Loucy (cell line): ENCODE measurements around the gene SLCO1B1.

Experiments
- H2AFZ ChIP-seq: fragments of 200-600 bp; sonication (generic); 2 replicates; pipeline ENCODE4 v1.6.0; 2016; ENCODE audit warnings: antibody characterized with exemption, mild to moderate bottlenecking, low read length, moderate library complexity
- H3F3A ChIP-seq: fragments of 200-600 bp; 2 replicates; pipeline ENCODE4 v1.6.0; 2016; ENCODE audit warnings: antibody characterized with exemption, low read depth, mild to moderate bottlenecking
- H3K27me3 ChIP-seq: fragments of 200-600 bp; sonication (generic); 2 replicates; pipeline ENCODE4 v1.6.1; 2014; ENCODE audit warnings: low read length, mild to moderate bottlenecking; ENCODE audit not compliant: insufficient read depth, poor library complexity, severe bottlenecking
- H3K36me3 ChIP-seq: fragments of 200-600 bp; sonication (generic); 2 replicates; pipeline ENCODE4 v1.6.1; 2016; ENCODE audit warnings: low read length; ENCODE audit not compliant: insufficient read depth
- H3K4me1 ChIP-seq: fragments of 200-600 bp; sonication (generic); 2 replicates; pipeline ENCODE4 v1.5.1; 2014; ENCODE audit warnings: low read length, mild to moderate bottlenecking; ENCODE audit not compliant: insufficient read depth, poor library complexity, severe bottlenecking
- H3K4me2 ChIP-seq: fragments of 200-600 bp; sonication (generic); 2 replicates; pipeline ENCODE4 v1.6.0; 2014; ENCODE audit warnings: antibody characterized with exemption, low read length, low read depth, mild to moderate bottlenecking; ENCODE audit not compliant: poor library complexity, severe bottlenecking
- H3K4me3 ChIP-seq: fragments of 200-600 bp; sonication (generic); 2 replicates; pipeline ENCODE4 v1.5.1; 2014; ENCODE audit warnings: low read length, mild to moderate bottlenecking, mixed read lengths; ENCODE audit not compliant: poor library complexity, severe bottlenecking
- H3K79me2 ChIP-seq: fragments of 200-600 bp; sonication (generic); 2 replicates; pipeline ENCODE4 v1.6.1; 2014; ENCODE audit warnings: low read length; ENCODE audit not compliant: insufficient read depth
- H3K9ac ChIP-seq: fragments of 200-600 bp; sonication (generic); 2 replicates; pipeline ENCODE4 v1.6.0; 2014; ENCODE audit warnings: mild to moderate bottlenecking, low read depth, low read length, moderate library complexity; ENCODE audit not compliant: poor library complexity, severe bottlenecking
- H3K9me2 ChIP-seq: fragments of 200-600 bp; sonication (generic); replicated peaks from 2 replicates; pipeline ENCODE4 v1.6.1; 2016; ENCODE audit warnings: low read depth, low read length, mixed read lengths
- H3K9me3 ChIP-seq: fragments of 200-600 bp; sonication (generic); 2 replicates; pipeline ENCODE4 v1.6.1; 2014; ENCODE audit warnings: mild to moderate bottlenecking, antibody characterized with exemption, low read length, low read depth; ENCODE audit not compliant: insufficient read depth
- H4K20me1 ChIP-seq: fragments of 200-600 bp; sonication (generic); 2 replicates; pipeline ENCODE4 v1.6.0; 2014; ENCODE audit warnings: antibody characterized with exemption, low read length, mild to moderate bottlenecking; ENCODE audit not compliant: insufficient read depth, poor library complexity, severe bottlenecking
- CTCF ChIP-seq: fragments of 200-600 bp; sonication (generic); conservative IDR thresholded peaks from 2 replicates; pipeline ENCODE4 v1.5.1; 2014; ENCODE audit warnings: mild to moderate bottlenecking, antibody characterized with exemption, low read length
- EZH2phosphoT487 ChIP-seq: fragments of 200-600 bp; IDR thresholded peaks from 2 replicates; pipeline ENCODE4 v1.6.1; 2018; ENCODE audit warnings: antibody characterized with exemption, mild to moderate bottlenecking, moderate library complexity, borderline replicate concordance

The SLCO1B1 gene

GRCh38 chr12:21151184-21151583 is 20.2 kb downstream of the SLCO1B1 start:
- H3K4me1 ChIP-seq: no peaks in the 10 kb centered on the region
- H2AFZ ChIP-seq: no peak overlapping the region
- no peaks in the 10 kb centered on the region for H3K9me2 ChIP-seq
- H4K20me1 ChIP-seq: no peaks in the 10 kb centered on the region
- H3K9ac ChIP-seq: no peak overlapping the region
- H3K4me2 ChIP-seq: no peak overlapping the region
- no peak overlapping the region for H3K4me3 ChIP-seq
- no peaks in the 10 kb centered on the region for H3K27me3 ChIP-seq
- no peaks in the 10 kb centered on the region for H3K36me3 ChIP-seq
- H3K79me2 ChIP-seq: no peaks in the 10 kb centered on the region
- H3K9me3 ChIP-seq: no peaks in the 10 kb centered on the region
- H3F3A ChIP-seq: no peaks in the 10 kb centered on the region
- no peak for TF ChIP-seq CTCF
- TF ChIP-seq EZH2phosphoT487: no peak

- TF ChIP-seq CTCF: no peak
- TF ChIP-seq EZH2phosphoT487: no peak
- Histone ChIP-seq H3K4me1 (no peaks in the 10 kb centered on the region), H3K36me3 (no peaks in the 10 kb centered on the region), H3K79me2 (no peaks in the 10 kb centered on the region), H3K9me3 (no peaks in the 10 kb centered on the region), H3K4me2 (no peak overlapping the region), H3K27me3 (no peaks in the 10 kb centered on the region), H2AFZ (no peak overlapping the region), H4K20me1 (no peaks in the 10 kb centered on the region), H3K4me3 (no peak overlapping the region), H3F3A (no peaks in the 10 kb centered on the region), H3K9ac (no peak overlapping the region), H3K9me2 (no peaks in the 10 kb centered on the region)
Observed at GRCh38 chr12:21155522-21156351, 24.7 kb downstream of the SLCO1B1 start.

- Histone ChIP-seq H3K9me3 (no peaks in the 10 kb centered on the region), H3K4me3 (no peak overlapping the region), H3K36me3 (no peaks in the 10 kb centered on the region), H2AFZ (no peak overlapping the region), H3K9ac (no peak overlapping the region), H4K20me1 (no peaks in the 10 kb centered on the region), H3F3A (no peaks in the 10 kb centered on the region), H3K27me3 (no peaks in the 10 kb centered on the region), H3K79me2 (no peaks in the 10 kb centered on the region), H3K4me1 (no peaks in the 10 kb centered on the region), H3K4me2 (no peak overlapping the region), H3K9me2 (no peaks in the 10 kb centered on the region)
- TF ChIP-seq EZH2phosphoT487 (no peak), CTCF (no peak)
Observed at GRCh38 chr12:21165048-21165447, 34.1 kb downstream of the SLCO1B1 start.
